C4-2B (cell line): Measurements from ENCODE around the gene ACOXL.

ENCODE experiments used
- H3K27ac ChIP-seq: fragments of 450-650 bp; 2 replicates; pipeline ENCODE4 v1.5.1; 2017
- ZFX ChIP-seq: fragments of 450-650 bp; IDR thresholded peaks from 2 replicates; pipeline ENCODE4 v1.6.1; 2017
- TF ChIP-seq, protein P1 (sequence below): fragments of 450-650 bp; conservative IDR thresholded peaks from 2 replicates; pipeline ENCODE4 v1.5.1; 2017; ENCODE audit warnings: mild to moderate bottlenecking

ACOXL gene

DNA sequence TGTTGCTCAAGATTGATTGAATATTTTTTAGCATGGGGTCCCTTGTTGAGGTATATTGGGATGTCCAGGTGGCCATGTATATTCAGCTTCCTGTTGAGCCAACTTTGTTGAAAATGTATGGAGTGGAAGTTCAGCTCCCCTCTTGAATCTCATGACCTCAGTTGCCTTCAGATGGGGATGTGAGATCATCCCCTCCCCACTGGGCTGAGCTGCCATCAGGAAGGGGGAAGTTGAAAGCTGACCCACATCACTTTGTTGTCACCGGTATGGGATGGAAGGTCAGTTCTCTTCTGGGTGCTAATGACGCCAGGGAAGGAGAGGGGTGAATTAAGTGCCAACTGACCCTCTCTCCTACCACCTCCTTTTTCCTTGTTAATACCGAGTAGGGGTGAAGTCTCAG, 33.9 kb downstream of the ACOXL start:
- TF ChIP-seq, protein P1, sequence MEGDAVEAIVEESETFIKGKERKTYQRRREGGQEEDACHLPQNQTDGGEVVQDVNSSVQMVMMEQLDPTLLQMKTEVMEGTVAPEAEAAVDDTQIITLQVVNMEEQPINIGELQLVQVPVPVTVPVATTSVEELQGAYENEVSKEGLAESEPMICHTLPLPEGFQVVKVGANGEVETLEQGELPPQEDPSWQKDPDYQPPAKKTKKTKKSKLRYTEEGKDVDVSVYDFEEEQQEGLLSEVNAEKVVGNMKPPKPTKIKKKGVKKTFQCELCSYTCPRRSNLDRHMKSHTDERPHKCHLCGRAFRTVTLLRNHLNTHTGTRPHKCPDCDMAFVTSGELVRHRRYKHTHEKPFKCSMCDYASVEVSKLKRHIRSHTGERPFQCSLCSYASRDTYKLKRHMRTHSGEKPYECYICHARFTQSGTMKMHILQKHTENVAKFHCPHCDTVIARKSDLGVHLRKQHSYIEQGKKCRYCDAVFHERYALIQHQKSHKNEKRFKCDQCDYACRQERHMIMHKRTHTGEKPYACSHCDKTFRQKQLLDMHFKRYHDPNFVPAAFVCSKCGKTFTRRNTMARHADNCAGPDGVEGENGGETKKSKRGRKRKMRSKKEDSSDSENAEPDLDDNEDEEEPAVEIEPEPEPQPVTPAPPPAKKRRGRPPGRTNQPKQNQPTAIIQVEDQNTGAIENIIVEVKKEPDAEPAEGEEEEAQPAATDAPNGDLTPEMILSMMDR = no peak
- no peak for TF ChIP-seq ZFX
- no peak overlapping the region for H3K27ac ChIP-seq

DNA sequence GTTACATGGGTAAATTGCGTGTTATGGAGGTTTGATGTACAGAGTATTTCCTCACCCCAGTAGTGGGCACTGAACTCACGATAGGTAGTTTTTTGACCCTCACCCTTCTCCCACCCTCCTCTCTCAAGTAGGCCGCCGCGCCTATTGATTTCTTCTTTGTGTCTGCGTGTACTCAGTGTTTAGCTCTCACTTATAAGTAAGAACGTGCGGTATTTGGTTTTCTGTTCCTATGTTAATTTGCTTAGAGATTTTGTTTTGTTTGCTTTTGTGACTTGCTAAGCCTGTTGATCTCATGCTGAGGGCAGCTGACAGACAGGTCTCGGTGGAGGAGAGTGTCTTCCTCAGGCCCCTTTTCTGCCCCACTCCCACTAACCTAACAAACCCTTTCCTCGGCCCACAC, 36.2 kb downstream of the ACOXL start:
- TF ChIP-seq, protein P1 = no peak
- TF ChIP-seq ZFX = no peak
- H3K27ac ChIP-seq = peak overlapping the region; percentile 22; the same call in 1 of the 2 replicates

DNA sequence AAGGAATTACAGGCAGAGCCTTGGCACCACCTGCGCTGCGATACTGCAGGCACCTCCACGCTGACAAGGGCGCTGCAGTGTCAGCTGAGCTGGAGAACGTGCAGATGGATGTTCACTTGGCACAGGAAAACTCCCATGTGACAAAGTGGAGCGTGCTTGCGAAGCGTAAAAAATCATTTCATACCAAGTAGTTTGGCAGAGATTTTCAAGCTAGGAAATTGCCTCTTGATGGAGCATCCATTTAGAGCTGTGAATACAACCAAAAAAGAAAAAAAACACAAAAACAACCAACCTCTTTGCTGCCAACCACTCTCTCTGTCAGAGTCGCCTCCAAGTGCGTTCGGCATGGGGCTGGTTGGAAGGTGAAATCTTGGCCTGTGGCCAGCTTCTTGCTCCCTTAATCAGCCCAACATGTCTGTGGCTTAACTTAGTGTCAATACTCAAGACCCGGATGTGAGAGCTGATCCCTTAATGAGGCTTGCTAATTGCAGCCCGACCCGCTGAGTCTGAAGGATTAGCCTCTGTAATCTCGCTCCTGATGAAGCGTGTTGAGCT, 38.1 kb downstream of the ACOXL start:
- H3K27ac ChIP-seq = peak overlapping the region; percentile 12; the same call in 1 of the 2 replicates
- TF ChIP-seq, protein P1 = no peak
- TF ChIP-seq ZFX = no peak

DNA sequence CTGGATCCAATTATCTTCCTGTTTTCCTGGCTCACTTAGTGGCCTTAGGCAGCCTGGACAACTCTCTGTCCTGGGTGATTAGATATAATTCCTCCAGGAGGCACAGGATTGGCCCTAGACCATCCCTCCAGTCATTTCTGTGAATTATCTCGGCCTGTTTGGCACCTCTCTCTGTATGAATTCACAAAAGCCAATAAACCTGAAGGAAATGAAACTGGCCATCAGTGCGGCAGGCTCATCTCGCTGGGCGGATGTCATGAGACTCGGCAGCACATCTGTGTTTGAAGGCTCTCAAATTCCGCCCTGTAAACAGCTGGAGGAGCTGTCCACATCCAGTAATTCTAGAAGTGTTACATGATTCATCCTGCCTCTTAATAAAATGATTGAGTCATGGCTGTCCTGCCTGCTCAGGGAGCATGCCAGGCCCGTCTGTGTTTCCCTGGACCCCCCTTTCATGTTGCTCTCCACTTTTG, 38.6 kb downstream of the ACOXL start:
- peak overlapping the region; percentile 12; the same call in 1 of the 2 replicates for H3K27ac ChIP-seq
- no peak for TF ChIP-seq ZFX
- TF ChIP-seq, protein P1 = no peak

DNA sequence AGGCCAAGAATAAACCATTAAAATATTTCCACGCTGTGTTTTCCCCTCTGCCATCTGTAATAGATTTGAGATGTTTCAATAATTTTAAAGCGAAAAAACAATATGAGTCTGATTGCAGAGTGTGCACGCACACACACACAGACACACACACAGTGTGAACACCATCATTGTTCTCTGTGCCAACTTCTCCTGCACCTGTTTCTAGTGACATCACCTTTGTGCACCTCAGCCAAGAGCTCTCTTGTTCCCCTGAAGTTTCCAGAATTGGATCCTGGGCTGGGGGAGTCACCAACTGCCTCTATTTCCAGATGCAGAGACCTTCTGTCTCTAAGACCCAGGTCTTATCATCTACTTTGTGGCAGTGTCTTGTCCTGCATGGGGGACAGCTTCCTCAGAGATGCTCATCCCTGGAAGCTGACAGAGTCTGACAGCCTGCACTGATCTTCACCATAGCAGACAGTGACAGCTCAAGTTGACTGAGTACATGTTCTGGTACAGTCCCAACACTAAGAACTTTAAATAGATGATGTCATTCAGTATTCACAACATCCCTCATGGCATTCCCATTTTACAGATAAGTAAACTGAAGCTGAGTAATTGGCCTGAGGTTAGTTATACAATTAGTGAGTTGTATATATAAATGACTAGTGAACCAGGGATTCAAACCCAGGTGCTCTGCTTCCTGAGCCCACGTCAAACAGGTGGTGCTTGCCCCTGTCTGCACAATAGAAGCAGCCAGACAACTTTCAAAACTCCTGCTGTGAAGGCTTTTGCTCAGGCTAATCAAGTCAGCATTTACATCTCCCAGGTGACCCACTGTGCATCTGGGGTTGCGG, 39.4 kb downstream of the ACOXL start:
- peak overlapping the region; percentile 12; the same call in 1 of the 2 replicates for H3K27ac ChIP-seq
- TF ChIP-seq, protein P1 = no peak
- TF ChIP-seq ZFX = no peak

DNA sequence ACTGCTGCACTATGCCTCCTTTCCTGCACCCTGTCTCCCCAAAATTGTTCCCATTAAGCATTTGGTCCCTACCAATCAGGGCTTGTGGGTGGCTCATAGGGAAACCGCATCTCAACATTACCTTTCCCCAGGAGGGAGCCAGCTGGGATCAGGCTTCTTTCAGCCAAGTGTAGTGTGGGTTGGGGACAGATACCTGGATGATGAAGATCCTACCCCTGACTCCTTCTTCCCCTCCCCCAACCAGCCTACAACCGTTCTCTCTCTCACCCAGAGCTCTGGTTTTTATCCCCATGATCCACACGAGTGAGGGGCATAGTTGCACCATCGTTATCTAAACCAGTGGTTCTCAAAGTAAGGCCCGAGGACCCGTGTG, 40.0 kb downstream of the ACOXL start:
- H3K27ac ChIP-seq = peak overlapping the region; percentile 12; the same call in 1 of the 2 replicates
- no peak for TF ChIP-seq ZFX
- TF ChIP-seq, protein P1 = no peak

DNA sequence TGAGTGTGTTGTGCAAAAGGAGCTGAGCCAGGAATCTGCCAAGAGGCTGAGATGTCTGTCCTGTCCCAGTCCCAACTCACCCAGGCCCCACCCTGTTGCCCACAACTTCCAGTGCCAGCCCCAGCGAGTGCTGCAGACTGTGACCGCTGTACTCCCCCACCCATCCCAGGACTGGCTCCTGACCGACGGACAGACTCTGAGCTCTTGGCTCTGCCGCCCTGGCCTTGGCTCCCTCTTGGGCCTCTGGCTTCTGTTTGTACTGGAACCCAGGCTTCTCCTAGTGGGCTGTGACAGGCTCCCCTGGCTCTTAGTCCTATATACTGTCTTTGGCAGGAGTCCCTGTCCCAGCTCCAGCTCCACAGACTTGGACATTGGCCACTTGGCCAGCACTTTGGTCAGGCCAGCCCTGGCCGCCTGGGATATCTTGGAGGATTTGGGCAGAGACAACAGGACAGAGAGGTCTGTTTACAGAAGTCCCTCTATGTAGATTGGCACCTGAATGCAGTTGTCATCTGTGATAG, 41.1 kb downstream of the ACOXL start:
- peak overlapping the region; percentile 48 for H3K27ac ChIP-seq
- TF ChIP-seq, protein P1 = no peak
- TF ChIP-seq ZFX = no peak
